Stimulated activated CD4-positive, alpha-beta T cell treated with anti-CD3 and anti-CD28 coated beads, Interleukin-1b, Interleukin-23, amount 100 ng/mL, for 48 hours (primary cell): ENCODE data around the gene KRTAP10-2.

Source experiments
- DNase-seq: peaks from one replicate; pipeline ENCODE4 v3.0.0-alpha.2; 2020

KRTAP10-2 gene

DNA sequence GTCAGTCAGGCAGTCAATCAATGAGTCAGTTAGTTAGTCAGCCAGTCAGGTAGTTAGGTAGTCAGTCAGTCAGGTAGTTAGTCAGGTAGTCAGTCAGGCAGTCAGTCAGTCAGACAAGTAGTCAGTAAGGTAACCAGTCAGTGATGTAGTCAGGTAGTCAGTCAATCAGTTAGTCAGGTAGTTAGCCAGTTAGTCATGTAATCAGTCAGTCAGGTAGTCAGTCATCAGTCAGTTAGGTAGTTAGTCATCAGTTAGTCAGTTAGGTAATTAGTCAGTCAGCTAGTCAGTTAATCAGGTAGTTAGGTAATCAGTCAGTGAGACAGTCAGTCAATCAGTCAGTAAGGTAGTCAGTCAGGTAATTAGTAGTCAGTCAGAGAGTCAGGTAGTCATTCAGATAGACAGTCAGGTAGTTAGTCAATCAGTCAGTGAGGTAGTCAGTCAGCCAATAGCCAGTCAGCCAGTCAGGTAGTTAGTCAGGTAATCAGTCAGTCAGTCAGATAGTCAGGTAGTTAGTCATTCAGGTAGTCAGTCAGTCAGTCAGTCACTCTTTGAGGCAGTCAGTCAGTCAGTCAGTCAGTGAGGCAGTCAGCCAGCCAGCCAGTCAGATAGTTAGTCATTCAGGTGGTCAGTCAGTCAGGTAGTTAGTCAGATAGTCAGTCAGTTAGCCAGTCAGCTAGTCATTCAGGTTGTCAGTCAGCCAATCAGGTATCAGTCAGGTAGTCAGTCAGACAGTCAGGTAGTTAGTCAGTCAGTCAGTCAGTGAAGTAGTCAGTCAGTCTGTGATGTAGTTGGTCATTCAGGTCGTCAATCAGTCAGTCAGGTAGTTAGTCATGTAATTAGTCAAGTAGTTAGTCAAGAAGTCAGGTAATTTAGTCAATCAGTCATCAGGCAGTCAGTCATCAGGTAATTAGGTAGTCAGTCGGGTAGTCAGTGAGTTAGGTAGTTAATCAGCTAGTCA is 26.6 kb downstream of the KRTAP10-2 start:
- DNase-seq = no peak

DNA sequence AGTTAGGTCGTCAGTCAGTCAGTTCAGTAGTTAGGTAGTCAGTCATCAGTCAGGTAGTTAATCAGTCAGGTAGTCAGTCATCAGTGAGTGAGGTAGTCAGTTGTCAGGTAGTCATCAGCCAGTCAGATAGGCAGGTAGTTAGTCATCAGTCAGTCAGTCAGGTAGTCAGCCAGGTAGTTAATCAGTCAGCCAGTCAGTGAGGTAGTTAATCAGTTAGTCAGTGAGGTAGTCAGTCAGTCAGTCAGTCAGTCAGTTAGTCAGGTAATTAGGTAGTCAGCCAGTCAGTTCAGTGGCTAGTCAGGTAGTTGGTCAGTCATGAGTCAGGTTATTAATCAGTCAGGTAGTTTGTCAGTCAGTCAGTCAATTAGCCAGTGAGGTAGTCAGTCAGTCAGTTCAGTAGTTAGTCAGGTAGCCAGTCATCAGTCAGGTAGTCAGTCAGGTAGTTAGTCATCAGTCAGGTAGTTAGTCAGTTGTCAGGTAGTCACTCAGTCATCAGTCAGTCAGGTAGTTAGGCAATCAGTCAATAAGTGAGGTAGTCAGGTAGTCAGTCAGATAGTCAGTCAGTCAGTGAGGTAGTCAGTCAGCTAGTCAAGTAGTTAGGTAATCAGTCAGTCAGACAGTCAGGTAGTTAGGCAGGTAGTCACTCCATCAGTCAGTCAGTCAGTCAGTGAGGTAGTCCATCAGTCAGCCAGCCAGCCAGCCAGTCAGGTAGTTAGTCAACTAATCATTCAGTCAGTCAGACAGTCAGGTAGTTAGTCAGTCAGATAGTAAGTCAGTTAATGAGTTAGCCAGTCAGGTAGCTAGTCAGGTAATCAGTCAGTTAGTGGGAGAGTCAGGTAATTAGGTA is 27.5 kb downstream of the KRTAP10-2 start:
- no peak for DNase-seq

DNA sequence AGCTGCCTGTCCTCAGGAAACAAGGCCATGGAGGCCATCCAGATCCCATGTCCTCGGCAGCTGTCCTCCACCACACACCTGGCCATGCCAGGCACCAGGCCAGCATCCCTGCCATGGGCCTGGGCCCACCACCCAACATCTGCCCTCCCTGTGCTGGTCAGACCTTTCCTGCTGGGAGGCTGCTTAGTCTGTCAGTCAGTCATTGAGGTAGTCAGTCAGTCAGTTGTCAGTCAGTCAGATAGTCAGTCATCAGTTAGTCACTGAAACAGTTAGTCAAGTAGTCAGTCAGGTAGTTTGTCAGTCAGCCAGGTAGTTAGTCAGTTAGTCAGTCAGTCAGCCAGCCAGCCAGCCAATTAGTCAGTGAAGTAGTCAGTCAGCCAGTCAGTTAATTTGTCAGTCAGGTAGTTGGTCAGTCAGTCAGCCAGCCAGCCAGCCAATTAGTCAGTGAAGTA is 28.5 kb downstream of the KRTAP10-2 start:
- DNase-seq = no peak

DNA sequence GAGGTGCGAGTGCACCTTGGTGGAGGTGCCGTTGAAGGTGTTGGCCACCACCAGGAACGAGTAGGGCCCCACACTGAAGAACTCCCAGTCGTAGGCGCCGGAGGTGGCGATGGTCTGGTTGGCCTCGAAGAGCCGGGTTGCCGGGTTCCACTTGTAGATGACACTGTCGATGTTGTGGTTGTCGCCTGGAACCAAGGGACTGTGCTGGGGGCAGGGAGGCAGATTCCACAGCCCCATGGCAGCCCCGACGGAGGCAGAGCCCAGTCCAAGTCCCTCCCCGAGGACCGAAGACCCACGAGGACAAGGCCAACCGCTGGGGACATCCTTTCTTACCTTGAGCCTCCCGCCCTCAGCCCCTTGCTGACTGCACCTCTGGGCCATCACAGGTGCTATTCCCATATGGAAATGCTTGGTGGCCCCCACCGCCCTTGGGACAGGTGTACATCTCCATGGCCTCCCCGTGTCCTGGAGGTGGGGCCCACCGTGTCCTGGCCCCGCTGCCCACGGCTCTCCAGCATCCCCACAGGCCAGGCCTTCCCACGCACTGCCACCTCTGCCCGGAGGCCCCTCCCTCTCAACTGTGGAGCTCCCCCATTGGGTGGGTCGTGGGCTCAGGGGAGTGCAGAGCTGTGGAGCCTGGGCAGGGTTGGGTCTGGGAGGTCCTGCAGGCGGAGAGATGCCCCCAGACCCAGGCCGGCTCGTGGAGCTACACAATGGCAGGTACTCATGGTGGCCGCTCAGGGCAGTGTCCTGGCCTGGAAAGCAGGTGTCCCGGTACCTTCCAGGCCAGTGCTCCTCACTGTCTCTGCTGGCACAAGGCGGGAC is 29.2 kb downstream of the KRTAP10-2 start:
- DNase-seq = no peak

DNA sequence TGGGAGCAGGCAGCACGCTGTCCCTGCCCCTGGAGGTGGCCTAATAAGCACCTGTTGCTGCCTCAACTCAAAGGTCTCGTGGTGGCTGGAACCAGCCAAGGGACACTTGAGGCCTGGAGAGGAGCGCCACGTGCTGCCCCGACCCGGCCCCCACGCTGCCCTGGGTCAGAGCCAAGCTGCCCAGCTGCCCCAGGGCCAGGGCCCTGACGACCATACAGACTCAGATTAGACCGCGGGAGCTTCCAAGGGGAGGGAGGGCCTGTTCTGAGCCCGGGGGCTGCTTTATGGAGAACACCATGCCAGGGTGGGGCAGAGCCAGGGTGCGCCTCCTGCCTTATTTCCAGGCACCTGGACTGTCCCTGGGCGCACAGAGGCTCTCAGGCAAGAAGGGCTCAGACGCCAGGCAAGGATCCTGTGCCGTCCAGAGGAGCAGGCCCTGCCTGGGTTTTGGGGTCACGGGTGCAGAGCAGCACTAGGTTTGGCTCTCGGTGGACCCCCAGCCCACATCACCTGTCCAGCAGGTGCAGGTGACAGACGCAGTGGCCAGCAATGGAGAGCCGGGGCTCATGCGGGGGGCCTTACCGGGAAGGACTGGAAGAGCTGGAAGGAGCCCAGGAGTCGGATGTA is 29.9 kb downstream of the KRTAP10-2 start:
- DNase-seq = no peak

DNA sequence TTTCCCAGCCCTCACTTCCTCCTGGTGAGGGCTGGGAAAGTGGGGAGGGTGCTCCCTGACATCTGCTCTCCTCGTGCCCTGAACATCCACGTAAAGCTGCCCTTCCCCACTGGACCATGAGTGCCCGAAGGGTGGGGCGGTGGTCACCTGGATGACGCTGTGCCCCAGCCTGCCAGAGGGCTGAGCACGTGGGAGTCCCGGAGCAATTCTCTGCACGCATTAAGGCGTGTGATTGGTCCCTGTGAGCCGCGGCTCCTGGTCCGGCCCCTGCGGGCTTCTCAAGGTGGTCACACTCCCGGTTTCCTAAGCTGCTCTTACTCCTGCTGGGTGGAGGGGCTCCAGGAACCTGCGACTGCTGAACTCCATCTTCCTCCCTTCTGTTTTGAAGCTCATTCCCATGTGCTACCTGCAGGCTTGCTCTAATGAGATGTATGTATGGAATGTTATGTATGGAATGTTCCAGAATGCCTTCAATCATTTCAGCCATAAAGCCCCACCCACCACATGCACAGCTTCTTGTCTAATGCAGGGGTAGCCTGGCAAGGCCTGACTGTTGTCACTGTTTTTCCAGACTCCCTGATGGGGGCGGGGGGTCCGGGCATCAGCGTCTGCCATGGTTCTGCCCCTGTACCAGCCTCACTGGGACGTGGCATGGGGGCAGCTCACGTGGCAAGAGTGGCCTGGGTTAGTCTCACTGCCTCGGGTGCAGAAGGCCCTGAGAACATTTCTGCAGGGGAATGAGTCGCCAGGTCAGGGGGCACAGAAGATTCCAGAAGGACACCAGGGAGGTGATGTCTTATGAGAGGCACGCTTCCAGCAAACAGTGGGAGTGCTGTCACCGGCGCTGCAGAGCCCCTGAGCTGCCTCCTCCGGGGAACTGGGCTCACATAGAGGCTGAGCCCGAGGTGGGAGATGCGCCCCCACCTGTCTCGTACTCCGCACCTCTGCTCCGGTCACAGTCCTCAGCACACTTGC is 30.7 kb downstream of the KRTAP10-2 start:
- DNase-seq = no peak

DNA sequence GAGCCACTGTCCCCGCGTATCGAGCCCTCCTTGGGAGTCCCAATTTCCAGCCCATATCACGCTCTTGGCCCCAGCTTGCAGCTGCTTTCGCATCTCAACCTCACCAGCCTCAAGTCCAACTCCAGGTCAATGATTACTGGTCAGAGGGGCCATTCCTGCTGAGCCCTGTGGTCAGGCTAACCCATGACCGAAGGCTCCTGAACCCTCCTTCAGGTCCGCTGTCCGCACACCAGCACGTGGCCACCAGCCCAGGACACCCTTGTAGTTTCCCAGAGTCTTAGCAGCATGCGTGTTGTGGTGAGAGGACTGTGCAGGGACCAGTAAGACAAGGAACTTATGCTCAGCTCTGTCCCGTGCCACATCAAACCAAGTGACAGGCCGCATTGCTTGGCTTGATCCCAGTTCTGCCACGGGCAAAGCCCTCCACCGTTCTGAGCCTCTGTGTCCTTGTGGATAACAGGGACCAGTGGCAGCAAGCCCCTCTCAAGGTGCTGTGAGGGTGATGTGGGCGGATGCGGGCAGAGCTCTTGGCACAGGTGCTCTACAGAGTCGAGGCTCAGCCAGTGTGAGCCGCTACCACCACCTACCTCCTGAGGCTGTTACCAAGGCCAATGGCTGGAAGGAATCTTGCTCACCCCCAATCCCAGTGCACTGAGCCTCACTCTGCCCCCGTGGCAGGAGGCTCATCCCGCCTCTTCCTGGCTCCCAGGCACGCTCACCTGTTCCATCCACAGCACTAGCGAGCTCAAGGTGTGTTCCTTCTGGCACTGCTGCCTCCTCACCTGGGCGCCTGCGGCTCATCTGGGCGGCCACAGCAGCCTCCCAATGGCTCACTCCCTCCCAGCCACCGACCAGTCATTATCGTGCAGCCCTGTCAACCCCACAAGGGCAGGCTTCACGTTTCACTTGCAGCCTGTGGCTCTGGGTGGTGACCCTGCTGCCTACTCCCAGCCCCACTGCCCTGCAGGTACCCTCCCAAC is 31.7 kb downstream of the KRTAP10-2 start:
- no peak for DNase-seq

DNA sequence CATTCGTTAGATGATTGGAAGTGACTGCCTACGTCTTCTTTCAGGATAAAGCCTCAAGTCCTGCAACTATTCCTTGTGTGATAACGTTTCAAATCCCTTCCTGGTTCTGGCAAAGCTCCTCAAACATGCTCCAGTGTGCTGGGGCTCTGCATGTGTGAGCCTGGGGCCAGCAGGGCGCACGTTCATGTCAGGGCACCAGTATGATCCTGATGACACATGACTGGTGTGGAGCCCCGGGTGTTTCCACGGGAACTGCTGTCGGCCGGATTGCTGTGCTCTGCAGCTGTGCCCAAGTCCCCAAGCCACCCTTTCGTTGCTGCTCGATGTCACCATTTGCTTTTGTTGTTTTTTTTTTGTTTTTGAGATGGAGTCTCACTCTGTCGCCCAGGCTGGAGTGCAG is 32.6 kb downstream of the KRTAP10-2 start:
- no peak for DNase-seq

DNA sequence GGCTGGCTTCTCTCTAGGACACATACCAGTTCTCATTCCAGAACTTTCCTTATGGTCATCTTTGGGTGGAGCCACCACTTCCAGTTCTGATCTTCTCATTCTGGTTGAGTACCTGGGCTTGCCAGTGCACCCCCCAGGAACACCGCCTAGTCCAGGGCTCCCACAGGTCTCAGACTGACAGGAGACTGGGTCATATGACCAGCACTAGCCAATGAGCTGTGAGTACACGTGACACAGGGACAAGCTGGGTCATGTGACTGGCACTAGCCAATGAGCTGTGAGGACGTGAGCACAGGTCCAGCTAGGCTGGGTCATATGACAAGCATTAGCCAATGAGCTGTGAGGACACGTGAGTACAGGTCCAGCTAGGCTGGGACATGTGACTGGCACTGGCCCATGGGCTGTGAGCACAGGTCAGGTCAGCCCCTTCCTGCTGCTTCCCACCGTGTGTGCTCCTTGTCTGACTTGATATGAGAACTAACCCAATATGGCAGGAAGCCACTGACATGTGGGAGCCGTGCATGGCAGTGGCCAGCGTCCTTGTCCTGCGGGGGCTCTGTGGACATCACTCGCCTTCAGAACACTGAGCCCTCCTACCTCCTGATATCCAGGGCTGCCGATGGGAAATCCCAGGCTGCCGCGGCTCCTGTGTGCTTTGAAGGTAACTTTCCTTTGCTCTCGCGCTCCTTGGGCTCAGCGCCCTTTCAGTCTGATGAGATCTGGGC is 34.0 kb downstream of the KRTAP10-2 start:
- DNase-seq = peak; percentile 56

DNA sequence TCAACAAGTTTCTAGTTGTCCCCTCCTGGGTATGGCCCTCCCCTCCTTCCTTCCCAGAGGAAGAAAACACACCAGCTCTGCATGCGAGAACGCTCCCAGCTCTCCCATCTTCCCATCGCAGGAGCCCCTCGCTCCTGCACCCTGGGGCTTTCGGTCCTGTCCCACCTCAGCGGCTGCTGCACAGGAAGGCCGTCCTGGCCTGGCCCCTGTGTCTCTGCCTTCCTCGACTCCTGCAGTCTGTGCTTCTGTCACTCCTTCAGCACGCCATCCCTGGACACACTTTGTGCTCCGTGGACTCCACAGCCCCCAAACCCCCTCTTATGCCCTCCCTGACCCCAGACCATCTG is 34.5 kb downstream of the KRTAP10-2 start:
- DNase-seq = no peak

DNA sequence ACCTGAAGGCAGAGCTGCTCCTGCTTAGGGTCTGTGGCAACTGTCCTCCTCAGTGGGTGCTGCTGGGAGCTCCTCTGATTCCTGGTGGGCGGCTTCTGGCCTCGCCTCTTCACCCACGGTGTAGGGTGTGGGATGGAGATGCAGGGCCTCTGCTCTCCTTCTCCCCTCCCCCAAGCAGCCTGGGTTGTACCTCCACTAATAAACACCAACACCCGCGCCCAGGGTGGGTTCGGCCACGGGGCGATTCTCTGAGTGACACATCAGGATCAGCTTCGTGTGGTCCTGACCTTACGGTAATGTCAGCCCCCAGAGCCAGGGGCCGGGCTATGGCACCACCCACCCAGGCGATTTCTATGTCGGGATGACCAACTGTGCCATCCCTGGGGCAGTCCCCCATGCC is 35.0 kb downstream of the KRTAP10-2 start:
- no peak for DNase-seq

DNA sequence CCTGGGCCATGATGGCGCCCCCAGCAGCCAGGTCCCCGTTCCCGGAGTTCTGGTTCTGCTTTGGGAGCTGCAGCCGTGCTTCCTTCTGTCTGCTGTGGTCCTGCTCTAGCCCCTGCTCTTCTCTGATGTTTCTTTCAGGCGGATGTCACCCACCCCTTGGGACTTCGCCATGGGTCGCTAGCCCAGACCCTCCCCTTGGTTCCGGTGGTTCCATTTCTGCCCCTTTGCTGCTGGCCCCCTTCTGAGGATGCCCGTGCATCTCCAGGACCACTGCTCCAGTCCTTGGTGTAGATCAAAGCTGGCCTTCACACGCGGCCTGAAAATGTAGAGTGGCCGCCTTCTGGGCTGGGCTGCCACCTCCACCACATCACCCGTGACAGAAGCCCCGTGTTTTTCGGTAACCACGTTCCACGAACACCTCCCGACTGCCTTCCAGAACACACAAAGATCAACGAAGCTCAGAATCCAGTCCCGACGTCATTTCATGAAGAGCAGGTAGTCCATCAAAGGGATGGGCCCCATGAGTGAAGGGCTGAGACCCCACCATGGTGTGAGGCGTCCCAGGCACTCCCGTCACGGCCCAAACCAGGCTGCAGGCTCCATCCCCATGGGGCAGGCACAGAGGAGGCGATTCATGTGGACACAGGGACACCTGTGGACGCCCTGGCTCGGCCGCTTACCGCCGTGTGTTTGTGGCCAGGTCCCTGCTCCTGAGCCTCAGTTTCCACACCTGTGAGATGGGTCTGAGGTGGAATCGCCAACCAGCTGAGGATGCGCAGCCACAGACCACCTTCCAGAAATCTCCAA is 35.7 kb downstream of the KRTAP10-2 start:
- no peak for DNase-seq

DNA sequence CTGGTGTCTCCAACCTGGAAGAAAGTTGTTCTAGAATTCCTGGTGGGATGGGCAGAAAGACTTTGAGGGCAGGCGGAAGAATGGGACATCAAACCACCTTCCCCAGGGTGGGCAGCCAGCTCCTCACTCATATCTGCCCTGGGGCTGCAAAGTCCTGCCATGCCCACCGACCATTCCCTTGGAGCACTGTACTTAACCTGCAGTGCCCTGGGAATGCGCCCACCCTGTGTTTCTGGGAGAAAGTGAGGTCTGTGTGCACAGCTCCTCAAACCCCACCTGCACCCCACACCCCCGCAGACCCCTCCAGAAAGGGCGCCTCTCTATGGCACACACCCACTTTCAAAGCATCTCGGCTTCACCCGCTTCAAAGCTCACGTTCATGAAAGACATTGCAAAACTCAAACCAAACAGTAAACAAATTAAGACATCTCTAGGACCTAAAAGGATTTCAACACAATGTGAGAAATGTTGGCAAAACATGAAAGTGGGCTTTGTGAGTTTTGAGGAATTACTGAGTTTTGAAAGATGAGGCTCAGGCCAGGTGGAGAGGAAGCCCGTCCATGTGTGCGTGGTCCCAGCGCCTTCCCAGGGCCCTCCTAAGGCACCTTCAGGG is 36.5 kb downstream of the KRTAP10-2 start:
- DNase-seq = no peak

DNA sequence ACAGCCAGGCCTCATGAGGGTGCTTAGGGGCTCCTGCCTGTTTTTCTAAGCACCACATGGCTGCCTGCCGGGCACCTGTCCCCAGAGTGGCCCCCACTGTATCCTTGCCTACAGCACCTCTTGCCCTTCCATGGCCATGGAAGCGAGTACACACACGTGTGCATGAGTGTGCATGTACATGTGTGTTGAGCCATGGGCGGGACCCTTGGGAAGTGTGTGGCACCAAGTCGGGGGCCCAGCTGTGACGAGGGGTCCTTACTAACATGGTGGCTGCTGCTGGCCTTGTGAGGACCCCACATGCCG is 37.1 kb downstream of the KRTAP10-2 start:
- no peak for DNase-seq

DNA sequence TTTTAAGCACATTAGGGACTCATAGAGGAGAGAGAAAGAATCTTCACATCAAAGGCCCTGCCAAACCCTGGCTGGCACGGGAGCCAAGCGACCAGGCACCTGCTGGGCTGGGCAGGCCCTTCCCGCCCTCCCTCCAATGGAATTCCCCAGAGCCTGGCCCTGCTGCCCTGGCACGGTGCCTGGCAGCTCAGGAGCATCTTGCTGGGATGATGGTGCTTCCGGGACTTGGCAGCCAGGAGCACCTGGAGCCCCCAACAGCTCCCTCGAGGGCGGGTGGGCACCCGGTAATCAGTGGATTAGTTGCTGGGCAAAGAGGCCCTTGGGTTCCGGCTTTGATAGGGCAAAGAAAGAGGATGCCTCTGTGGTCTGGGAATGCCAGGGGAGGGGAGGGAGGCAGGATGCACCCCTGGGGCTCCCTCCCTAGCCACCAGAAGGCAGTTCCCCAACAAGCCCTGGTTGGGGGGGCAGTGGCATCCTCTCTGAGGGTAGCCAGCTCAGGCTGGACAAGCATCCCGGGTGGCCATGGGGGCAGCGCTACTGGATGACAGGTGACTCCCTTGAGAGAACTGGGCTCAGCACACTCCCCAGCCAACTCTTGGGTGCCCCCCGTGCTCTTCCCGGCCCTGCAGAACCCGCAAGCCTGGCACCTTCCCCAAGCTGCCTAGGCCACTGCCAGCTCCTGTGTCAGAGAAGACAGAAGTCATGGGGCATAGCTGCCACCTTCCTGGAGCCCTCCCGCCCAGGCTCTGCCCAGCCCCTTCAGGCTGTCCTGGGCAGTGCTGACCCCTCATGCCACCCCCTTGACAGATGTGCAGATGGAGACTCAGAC is 37.7 kb downstream of the KRTAP10-2 start:
- DNase-seq = no peak

DNA sequence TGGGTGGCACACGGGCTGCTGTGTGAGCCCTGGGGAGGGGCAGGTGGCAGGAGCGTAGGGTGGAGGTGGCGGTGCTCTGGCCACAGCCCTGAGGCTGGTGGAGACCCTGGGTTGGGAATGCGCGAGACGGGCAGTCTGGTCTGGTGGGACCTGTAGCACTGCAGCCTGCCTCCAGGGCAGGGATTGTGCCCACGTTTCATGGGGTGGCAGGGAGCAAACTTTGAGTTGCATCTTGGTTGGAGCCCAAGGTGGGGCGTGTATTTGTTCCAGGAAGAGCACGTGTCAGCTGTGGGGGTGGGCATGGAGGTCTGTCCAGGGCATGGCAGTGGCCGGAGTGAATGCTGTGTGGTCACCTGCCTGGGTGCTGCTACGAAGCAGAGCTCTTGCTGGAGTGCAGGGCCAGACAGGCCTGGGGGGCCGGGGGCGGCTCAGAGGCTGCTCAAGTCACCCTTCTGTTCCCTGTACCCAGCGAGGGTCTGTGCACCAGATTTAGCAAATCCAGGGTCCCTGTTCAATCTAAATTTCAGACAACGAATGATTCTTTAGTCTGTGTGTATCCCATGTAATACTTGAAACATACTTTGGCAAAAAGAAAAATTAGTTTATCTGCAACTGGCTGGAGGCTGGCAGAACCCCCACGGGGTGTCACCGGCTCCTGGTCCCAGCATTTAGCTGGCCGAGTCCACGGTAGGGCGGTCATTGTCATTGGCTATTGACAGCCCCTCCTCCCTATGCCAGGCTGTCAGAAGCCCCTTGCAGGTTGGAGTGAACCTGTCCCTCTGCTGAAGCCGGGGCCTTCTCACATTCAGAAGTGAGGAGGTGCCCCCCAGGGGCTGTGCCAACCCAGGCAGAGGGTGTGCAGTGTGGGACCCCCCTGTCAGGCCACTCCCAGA is 38.6 kb downstream of the KRTAP10-2 start:
- DNase-seq = no peak
